Spleen (tissue), 11 donors: Measurements from ENCODE around the gene CD68. TPM values are rescaled to one million over a fixed set of nuclear protein-coding genes. Genes with fewer than 3 reads are reported as not detected.
A peak's percentile ranks its signal among the peaks of the same experiment; 100 is the strongest.

ENCODE experiments used
- DNase-seq: peaks from one replicate; pipeline ENCODE4 v3.0.0-alpha.2; 2020
- H3K27ac ChIP-seq, 8 donors: fragments of 200-600 bp; sonication (generic) in 7 of 8; 1 replicate in 4 of 8; 2 replicates in 4 of 8; pipeline versions ENCODE4 v1.5.0 to v1.8.0; 2016 to 2021; ENCODE audit warnings: inconsistent platforms in 4 of 8, mild to moderate bottlenecking in 4 of 8, moderate library complexity in 1 of 8
- H3K27me3 ChIP-seq, 7 donors: fragments of 200-600 bp; sonication (generic) in 6 of 7; replicated peaks in 1 of 7; 1 replicate in 4 of 7; 2 replicates in 3 of 7; pipeline versions ENCODE4 v1.5.0 to v1.8.0; 2016 to 2021; ENCODE audit warnings: inconsistent platforms in 3 of 7, mild to moderate bottlenecking in 1 of 7
- H3K36me3 ChIP-seq, 6 donors: fragments of 200-600 bp; sonication (generic) in 5 of 6; 1 replicate in 4 of 6; 2 replicates in 2 of 6; pipeline versions ENCODE4 v1.5.0 to v1.8.0; 2016 to 2021; ENCODE audit warnings: inconsistent platforms in 2 of 6
- H3K4me1 ChIP-seq, 6 donors: fragments of 200-600 bp; sonication (generic) in 5 of 6; 1 replicate in 3 of 6; 2 replicates in 3 of 6; pipeline versions ENCODE4 v1.5.0 to v1.8.0; 2016 to 2021; ENCODE audit warnings: inconsistent platforms in 3 of 6
- H3K4me3 ChIP-seq, 8 donors: fragments of 200-600 bp; sonication (generic) in 7 of 8; 1 replicate in 4 of 8; 2 replicates in 4 of 8; pipeline versions ENCODE4 v1.5.0 to v1.8.0; 2016 to 2021; ENCODE audit warnings: inconsistent platforms in 4 of 8, mild to moderate bottlenecking in 4 of 8, moderate library complexity in 2 of 8
- H3K9me3 ChIP-seq, 8 donors: fragments of 200-600 bp; sonication (generic) in 7 of 8; 1 replicate in 4 of 8; 2 replicates in 4 of 8; pipeline versions ENCODE4 v1.5.0 to v1.8.0; 2016 to 2021; ENCODE audit warnings: inconsistent platforms in 4 of 8
- CTCF ChIP-seq, 11 experiments: fragments of 200-600 bp in 7 of 11; fragments of 450-650 bp in 4 of 11; sonication (generic) in 4 of 11; IDR thresholded peaks in 8 of 11; conservative IDR thresholded peaks in 3 of 11; 1 replicate in 7 of 11; 2 replicates in 4 of 11; pipeline versions ENCODE4 v1.4.0 to v1.8.0; 2016 to 2021; ENCODE audit warnings: antibody characterized with exemption in 11 of 11, inconsistent platforms in 4 of 11, mild to moderate bottlenecking in 1 of 11
- POLR2A ChIP-seq, 3 donors: fragments of 450-650 bp; IDR thresholded peaks; one replicate each; pipeline ENCODE4 v1.5.1; 2017; ENCODE audit warnings: antibody characterized with exemption in 3 of 3, mild to moderate bottlenecking in 1 of 3
- POLR2AphosphoS5 ChIP-seq, 3 donors: sonication (generic); formaldehyde crosslinking; IDR thresholded peaks; one replicate each; pipeline ENCODE4 v1.5.1; 2017; ENCODE audit warnings: antibody characterized with exemption in 3 of 3
- WGBS, 5 donors: extraction: QIAGEN DNeasy Blood & Tissue Kit in 3 of 5; methylation state at CpG; one replicate each; pipeline versions ENCODE4 v1.1.5 to v1.1.7; 2013 to 2018; 5-methylcytosine and 5-hydroxymethylcytosine counted together
- intact Hi-C: fragments of 100-400 bp; cut with DNase I; formaldehyde crosslinking; loops from one replicate; pipeline ENCODE4 v1.15.0; 2023; ENCODE audit warnings: low total_unique reads
- polyA plus RNA-seq, 3 donors: library from polyadenylated mRNA; stranded (reverse); fragments of 200-250 nt; gene quantifications; one replicate each; pipeline ENCODE4 v1.2.1, GENCODE V29; 2013
- total RNA-seq, 7 donors: library from RNA; depleted of rRNA in 3 of 7; stranded (reverse); fragments of >200 nt in 3 of 7; fragmentation: NEBNext Ultra II Directional in 4 of 7; extraction: Animal tissue kit (Norgen Biotek cat#: 25700) in 4 of 7; gene quantifications; one replicate each; pipeline versions ENCODE4 v1.1.0 to v1.2.1, GENCODE V29; 2016 to 2021
- donor health status: healthy with polysubstance abuse.
- donor health status: DM: no; HTN: no; CAD: no; lungs with moderate emphysema.
- donor health status: DM: no; HTN: no; CAD: no.
- donor health status: Bipolar disorder and iron deficiency.
- donor health status: healthy.
- donor health status: DM: no; HTN: no; CAD: no.
- donor health status: DM: yes; HTN: yes; CAD: no.

The CD68 gene
- total and polyA plus RNA-seq, 10 donors = 52.5 to 387 (median 223) TPM

GRCh38 chr17:7562208-7562605 lies 17.2 kb upstream of the CD68 start:
- peak overlapping the region; percentile 75 to 98 (median 95) for H3K4me3 ChIP-seq
- no peaks in the 10 kb centered on the region for H3K9me3 ChIP-seq
- TF ChIP-seq POLR2A (IDR thresholded peaks at IDR 0.05) = no peak
- TF ChIP-seq CTCF (IDR thresholded peaks at IDR 0.05 in 8 of 11, conservative IDR thresholded peaks at IDR 0.05 in 3 of 11) = no peak
- no peak for TF ChIP-seq POLR2AphosphoS5 (IDR thresholded peaks at IDR 0.05)
- intact Hi-C loops = loop anchor here (5.0 kb wide), 2 partner anchors 45 to 125 kb away; partner anchors contain the start of genes FGF11 and TMEM102
- H3K27me3 ChIP-seq = no peaks in the 10 kb centered on the region
- DNase-seq = no peak
- peak overlapping the region; percentile 86 to 98 (median 94) for H3K27ac ChIP-seq
- H3K36me3 ChIP-seq = peaks cover 5 to 53% (median 36%) of the 10 kb centered on the region in 6 donors
- 1 to 2% (median 2%) methylated on average over 9 to 28 of the region's 28 CpGs for WGBS, 5 donors
- peaks cover 43 to 78% (median 68%) of the 10 kb centered on the region in 6 donors for H3K4me1 ChIP-seq

- no peak overlapping the region for H3K27ac ChIP-seq
- intact Hi-C loops = loop anchor here (5.0 kb wide), 2 partner anchors 46 to 126 kb away; partner anchors contain the start of genes FGF11 and TMEM102
Measured at GRCh38 chr17:7563115-7563869, 16.1 kb upstream of the CD68 start.

GRCh38 chr17:7569571-7569970 lies 9.9 kb upstream of the CD68 start:
- intact Hi-C loops = no loop called here
- H3K36me3 ChIP-seq = peaks cover 5 to 76% (median 54%) of the 10 kb centered on the region in 6 donors
- H3K27ac ChIP-seq = no peak overlapping the region
- no peaks in the 10 kb centered on the region for H3K9me3 ChIP-seq
- H3K27me3 ChIP-seq = no peaks in the 10 kb centered on the region
- DNase-seq = no peak
- H3K4me3 ChIP-seq = no peak overlapping the region
- 59 to 81% (median 73%) methylated on average over 5 of the region's 5 CpGs for WGBS, 5 donors
- TF ChIP-seq POLR2A (IDR thresholded peaks at IDR 0.05) (no peak), CTCF (IDR thresholded peaks at IDR 0.05 in 8 of 11, conservative IDR thresholded peaks at IDR 0.05 in 3 of 11) (no peak), POLR2AphosphoS5 (IDR thresholded peaks at IDR 0.05) (no peak)
- H3K4me1 ChIP-seq = peaks cover 7 to 33% (median 26%) of the 10 kb centered on the region in 6 donors

More at GRCh38 chr17:7563115-7563869, 16.1 kb upstream of the CD68 start:
- no peak for DNase-seq
- WGBS, 5 donors = 90 to 94% (median 91%) methylated on average over 21 to 30 of the region's 30 CpGs
- Histone ChIP-seq H3K4me1 (peaks cover 43 to 67% (median 57%) of the 10 kb centered on the region in 6 donors), H3K4me3 (peak overlapping the region in 4 of 8 donors; percentile 75 to 96 (median 94)), H3K9me3 (no peaks in the 10 kb centered on the region), H3K36me3 (peaks cover 5 to 59% (median 41%) of the 10 kb centered on the region in 6 donors), H3K27me3 (no peaks in the 10 kb centered on the region)
- TF ChIP-seq POLR2A (IDR thresholded peaks at IDR 0.05) = no peak
- no peak for TF ChIP-seq POLR2AphosphoS5 (IDR thresholded peaks at IDR 0.05)
- no peak for TF ChIP-seq CTCF (IDR thresholded peaks at IDR 0.05 in 8 of 11, conservative IDR thresholded peaks at IDR 0.05 in 3 of 11)

GRCh38 chr17:7570351-7570750 lies 9.1 kb upstream of the CD68 start:
- intact Hi-C loops = loop anchor here (10.0 kb wide), 1 partner anchor 226 kb away; no protein-coding TSS in a partner anchor
- Histone ChIP-seq H3K36me3 (peaks cover 11 to 76% (median 54%) of the 10 kb centered on the region in 6 donors), H3K4me1 (peaks cover 14 to 35% (median 33%) of the 10 kb centered on the region in 6 donors), H3K9me3 (no peaks in the 10 kb centered on the region), H3K27me3 (no peaks in the 10 kb centered on the region), H3K4me3 (no peak overlapping the region), H3K27ac (no peak overlapping the region)
- WGBS, 5 donors = 94 to 97% (median 97%) methylated on average over 10 of the region's 10 CpGs
- no peak for TF ChIP-seq POLR2A (IDR thresholded peaks at IDR 0.05)
- no peak for TF ChIP-seq POLR2AphosphoS5 (IDR thresholded peaks at IDR 0.05)
- TF ChIP-seq CTCF (IDR thresholded peaks at IDR 0.05 in 8 of 11, conservative IDR thresholded peaks at IDR 0.05 in 3 of 11) = no peak
- DNase-seq = no peak
